Activated gamma-delta T cell treated with Interleukin-2 at 50 U/mL for 16 hours (primary cell): ENCODE data around the gene GARS1.

ENCODE experiments used
- DNase-seq: peaks from one replicate; pipeline ENCODE4 v3.0.0-alpha.2; 2020

The GARS1 gene

GRCh38 chr7:30658479-30659074 is 63.9 kb downstream of the GARS1 start:
- no peak for DNase-seq

DNA sequence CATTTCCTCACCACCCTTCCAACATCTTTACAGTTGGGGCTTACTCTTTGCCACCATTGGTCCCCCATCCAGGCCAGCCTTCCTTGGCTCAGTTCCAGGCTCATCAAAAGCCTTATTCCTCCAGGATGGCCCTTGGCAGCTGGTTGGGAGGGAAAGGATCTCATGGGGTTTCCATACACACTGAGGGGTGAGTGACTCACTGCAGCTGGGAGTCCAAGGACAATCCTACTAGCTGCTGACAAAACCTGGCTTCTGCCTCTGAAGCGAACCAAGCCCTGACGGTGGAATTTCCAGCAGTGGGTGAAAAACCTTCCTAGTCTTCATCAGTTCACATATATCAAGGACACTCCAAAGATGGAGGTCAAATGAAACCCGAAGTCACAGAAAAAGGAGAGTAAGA is 64.6 kb downstream of the GARS1 start:
- DNase-seq = no peak

- DNase-seq = no peak
These were observed 65.9 kb downstream of the GARS1 start for GRCh38 chr7:30660331-30661255.

DNA sequence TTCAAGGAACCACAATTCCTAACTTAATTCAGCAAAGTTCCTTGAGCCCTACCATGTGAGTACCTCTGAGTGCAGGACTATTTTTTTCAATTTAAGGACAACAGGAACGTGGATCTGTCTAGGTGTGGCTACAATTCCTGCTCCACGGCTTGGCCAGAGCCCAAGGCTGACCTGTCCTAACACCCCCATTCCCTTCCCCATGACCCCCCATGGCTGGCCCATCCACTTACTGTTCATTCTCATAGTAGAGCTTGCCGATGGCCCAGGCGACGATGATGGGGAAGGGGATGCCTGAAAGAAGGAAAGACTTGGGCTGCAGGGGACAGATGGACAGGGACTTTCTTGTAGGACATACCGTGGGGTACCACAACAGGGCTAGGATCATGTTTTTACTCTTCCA is 67.2 kb downstream of the GARS1 start:
- DNase-seq = no peak

DNA sequence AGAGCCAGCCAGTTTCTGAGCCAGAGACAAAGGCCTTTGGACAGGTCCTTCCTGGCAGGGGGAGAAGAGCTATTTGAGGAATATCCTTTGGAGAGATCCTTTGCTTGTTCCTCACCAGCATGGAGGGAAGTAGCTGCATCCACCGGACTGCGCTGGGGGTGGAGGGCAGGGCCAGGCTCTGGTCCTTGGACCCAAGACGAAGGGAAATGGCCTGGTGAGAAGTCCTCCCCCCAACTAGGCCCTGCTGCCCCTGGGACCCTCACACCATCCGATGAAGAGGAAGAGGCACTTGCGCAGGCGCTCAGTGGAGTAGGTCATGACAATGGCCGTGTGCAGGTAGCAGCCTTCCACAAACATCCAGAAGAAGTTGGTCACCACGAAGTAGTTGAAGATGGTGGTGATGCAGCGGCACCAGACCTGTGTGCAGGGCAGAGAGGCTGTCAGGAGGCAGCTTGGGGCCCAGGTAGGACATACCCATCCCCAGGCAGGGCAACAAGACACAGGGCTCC is 67.8 kb downstream of the GARS1 start:
- DNase-seq = no peak

GRCh38 chr7:30663414-30663813 is 68.7 kb downstream of the GARS1 start:
- no peak for DNase-seq

GRCh38 chr7:30664184-30664885 is 69.7 kb downstream of the GARS1 start:
- no peak for DNase-seq

GRCh38 chr7:30665043-30665442 is 70.4 kb downstream of the GARS1 start:
- DNase-seq = no peak

DNA sequence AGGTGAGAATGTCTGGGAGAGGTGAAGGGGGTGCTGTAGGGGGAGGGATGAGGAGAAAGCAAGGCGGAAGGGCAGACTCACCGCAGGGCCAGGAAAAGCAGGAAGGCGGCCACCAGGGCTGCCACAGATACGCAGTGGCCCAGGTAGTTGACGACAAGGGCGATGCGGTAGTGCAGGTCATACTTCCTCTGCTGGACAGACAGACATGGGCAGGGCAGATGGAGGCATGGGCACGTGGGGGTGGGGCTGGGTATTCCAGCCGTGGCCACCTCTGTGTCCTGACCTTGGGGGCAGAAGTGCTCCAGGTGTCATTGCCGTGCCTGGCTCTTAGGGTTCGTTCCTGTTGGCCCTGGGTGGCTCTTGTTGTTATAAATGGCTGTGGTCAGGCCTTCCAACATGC is 70.8 kb downstream of the GARS1 start:
- DNase-seq = no peak

- no peak for DNase-seq
These were observed 72.5 kb downstream of the GARS1 start for GRCh38 chr7:30667172-30667571.

GRCh38 chr7:30668102-30668501 is 73.4 kb downstream of the GARS1 start:
- DNase-seq = no peak

DNA sequence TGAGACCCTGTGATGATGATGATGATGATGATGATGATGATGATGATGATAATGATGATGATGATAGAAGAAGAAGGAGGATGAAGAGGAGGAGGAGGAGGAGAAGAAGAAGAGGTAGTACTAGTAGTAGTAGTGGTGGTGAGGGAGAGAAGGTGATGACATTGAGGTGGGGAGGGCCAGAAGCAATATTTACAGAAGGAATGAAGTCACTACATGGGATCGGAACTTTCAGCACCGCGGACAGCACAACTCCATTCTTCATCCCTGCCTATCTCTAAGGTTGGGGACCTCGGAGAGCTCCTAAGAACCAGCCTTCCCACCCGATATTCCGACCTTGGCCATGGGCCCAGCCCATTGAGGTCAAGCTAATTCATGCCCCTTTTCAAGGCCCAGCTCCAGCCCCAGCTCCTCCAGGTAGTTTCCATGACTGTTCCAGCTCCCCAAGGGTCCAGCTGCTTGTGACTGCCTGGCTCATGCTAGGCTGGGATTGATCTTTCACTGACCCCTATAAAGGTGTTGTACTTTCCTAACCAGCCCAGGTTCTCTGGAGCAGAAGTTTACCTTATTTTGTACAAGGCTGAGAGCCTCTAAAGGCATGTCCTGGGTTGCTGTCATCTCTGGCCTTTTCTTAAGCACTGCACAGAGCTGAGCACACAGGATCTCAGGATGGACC is 77.3 kb downstream of the GARS1 start:
- no peak for DNase-seq

- DNase-seq = no peak
These were observed 79.7 kb downstream of the GARS1 start for GRCh38 chr7:30674420-30674819.

- DNase-seq = no peak
These were observed 80.2 kb downstream of the GARS1 start for GRCh38 chr7:30674876-30675275.

DNA sequence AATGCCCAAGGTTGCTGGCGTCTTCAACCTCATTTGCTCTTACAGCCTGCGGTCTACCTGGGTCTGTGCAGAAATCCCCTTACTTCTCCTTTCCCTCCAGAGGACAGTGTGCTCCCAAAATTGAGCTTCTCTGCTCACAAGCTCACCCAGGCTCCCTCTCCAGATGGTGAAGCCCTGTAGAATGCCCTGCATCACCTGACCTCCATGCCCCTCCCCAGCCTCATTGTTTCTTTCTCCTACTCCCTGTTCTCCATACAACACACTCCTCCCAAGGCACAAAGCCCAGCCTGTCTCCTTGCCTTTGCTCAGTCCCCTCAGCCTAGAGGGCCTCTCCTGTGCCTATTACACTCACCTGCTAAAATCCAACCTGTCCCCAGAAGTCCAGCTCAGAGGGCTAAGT is 84.1 kb downstream of the GARS1 start:
- no peak for DNase-seq

DNA sequence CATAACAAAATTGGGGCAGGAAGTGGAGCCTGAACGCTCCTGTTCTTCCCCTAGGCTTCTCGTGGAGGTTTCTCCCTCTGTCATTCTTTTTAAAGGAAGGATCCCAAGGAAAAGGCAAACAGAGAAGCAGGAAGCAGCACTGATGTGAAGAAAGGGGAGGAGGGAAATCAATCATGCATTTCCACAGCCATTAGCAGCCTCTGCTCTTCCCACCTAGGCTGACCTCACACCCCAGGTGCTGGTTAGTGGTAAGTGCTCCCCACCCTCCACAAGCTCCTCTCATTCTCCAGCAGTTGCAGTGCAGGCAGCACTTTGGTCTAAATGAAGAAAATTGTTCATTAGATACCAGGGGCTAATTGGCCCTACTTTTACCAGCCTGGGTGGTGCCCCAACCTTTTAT is 85.0 kb downstream of the GARS1 start:
- no peak for DNase-seq

DNA sequence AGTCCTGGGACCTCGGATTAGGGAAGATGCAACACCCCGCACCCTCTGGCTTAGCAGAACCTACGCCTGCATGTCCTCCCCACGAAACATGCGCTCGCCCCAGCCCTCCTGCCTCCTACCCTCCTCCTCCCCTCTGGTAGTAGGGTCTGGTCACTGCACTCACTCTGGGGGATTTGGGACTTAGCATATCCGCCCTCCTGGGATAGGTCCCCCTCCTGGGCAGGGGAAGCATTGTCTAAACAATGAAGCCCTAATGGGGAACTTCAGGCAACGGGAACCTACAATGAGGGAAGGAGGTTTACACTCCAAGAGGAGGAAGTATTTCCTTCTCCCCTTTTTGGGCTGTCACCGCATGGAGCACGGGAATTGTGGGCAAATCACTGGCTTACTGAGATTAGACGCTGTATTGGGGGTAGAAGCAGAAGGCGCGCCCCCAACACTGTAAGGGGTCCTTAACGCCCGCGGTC is 86.7 kb downstream of the GARS1 start:
- DNase-seq = no peak

DNA sequence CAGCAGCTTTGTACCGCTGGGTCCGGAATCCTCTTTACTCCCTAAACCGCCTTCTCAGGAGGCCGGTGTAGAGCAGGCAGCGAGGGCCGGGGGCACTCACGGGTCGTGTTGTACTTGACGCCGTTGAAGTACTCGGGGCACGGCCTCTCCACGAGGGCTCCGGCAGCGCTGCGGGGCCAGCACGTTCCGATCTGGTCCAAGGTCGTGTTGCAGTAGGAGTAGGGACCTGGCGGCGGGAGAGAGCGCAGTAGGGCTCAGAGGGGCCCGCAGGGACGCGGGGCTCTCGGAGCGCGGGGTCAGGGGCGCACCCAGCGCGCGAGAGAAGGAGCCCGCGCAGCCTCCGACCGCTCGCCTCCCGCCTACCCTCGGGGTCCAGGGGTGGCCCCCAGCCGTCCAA is 87.1 kb downstream of the GARS1 start:
- DNase-seq = no peak

DNA sequence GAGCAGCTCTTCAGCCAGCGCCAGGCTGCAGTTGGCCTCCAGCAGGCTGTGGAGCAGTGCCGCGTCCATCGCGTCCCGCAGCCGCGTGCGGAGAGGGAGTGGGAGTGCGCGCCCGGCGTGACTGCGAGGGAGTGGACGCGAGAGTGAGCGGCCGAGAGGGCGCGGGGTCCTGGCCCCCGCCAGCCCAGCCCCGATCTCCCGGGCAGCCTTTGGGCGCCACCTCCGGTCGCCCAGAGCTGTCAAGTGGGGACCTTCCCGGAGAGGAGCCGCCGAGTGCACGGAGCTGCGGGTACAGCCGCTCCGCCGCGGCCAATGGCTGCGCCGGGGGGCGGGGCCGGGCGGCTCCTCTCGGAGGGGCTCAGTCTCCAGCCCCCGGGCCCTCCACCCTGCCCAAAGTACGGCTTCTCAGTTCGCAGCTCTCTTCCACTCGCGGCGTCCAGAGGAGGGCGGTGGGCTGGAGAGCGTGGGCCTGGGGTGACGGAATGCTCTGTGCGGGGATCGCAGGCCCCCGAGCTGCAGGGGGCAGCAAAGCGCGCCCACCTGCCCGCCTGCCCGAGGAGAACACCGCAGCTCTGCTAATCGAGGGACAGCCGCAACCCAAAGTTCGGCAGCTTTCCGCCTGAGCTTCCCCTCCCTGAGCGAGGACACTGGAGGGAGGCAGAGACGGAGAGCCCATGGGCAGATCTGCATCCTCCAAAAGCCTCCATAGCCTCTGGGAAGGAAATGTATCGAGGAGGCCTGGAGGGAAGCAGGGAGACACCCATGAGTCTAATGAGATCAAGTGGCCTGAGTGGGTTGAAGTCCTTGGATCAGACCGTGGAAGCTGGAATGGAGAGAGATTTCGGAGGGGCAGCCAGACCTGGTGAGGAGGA is 87.8 kb downstream of the GARS1 start, which contains the start of gene CRHR2:
Gene CRHR2, minus strand, starts transcription at position 245 of the 872 bp plus-strand sequence. Its CDS starts 176 bp downstream, at position 69.
- peak; percentile 17 for DNase-seq

GRCh38 chr7:30683306-30683705 is 88.6 kb downstream of the GARS1 start:
- no peak for DNase-seq
